Measurements from ENCODE around the gene ATXN1. TPM values are rescaled to one million over a fixed set of nuclear protein-coding genes. Genes with fewer than 3 reads are reported as not detected.

Gene ATXN1
- total and polyA plus RNA-seq, 2 of the 13 experiments (the other 11 are each of a cell fraction or from before 2014, with no cell fraction given): 20.7 to 39.5 TPM

- no peak for FAIRE-seq
- H3K9me3 ChIP-seq (ENCODE audit: low read length): no peaks in the 10 kb centered on the region
- TF ChIP-seq NKX3-1 (CRISPR knock-in tag; IDR thresholded peaks at IDR 0.05) (no peak), CCDC6 (CRISPR knock-in tag; IDR thresholded peaks at IDR 0.05) (0 out of 2 replicates have a peak, but pooled peaks have one; percentile 22)
- POLR2A ChIA-PET: interaction anchor here (0.9 to 1.3 kb wide), 4 partner anchors 12 to 48 kb away, joined by 3 to 7 read pairs (median 4); no protein-coding TSS in a partner anchor
- H3K36me3 ChIP-seq (replicated peaks in 1 of 2; ENCODE audit: control insufficient read depth in 1 of 2, insufficient read depth in 2 of 2, low read length in 2 of 2): peaks cover 0 to 2% of the 10 kb centered on the region in 2 experiments; a peak in 1 of 5 replicates
- H3K27ac ChIP-seq (ENCODE audit: extremely low read length, insufficient read depth, low read length): no peak overlapping the region
- CTCF ChIA-PET (ENCODE audit: low intra/inter-chr PET ratio, low total read pairs): no interaction called here
- no peak for DNase-seq (ENCODE audit: low spot score)
- H3K4me3 ChIP-seq (replicated peaks in 1 of 3; ENCODE audit: insufficient read depth in 1 of 3, low read depth in 2 of 3, low read length in 3 of 3): no peak overlapping the region
- intact Hi-C loops (cut with micrococcal nuclease; ENCODE audit: unreplicated experiment) (no loop called here), in situ Hi-C loops (cut with HindIII; ENCODE audit: extremely low pct_ligation_motif_present, low pct_unique_long_range_greater_than_20kb) (no loop called here)
- ATAC-seq: no peak
- peaks cover 11% of the 10 kb centered on the region; the same call in 1 of the 2 replicates for H4K20me1 ChIP-seq (ENCODE audit: insufficient read depth, low read length)
- no peak overlapping the region for H2AFZ ChIP-seq (ENCODE audit: low read length)
- no peak overlapping the region for H3K4me2 ChIP-seq (ENCODE audit: low read depth, low read length)
- WGBS (ENCODE audit: low lambda C conversion rate): 86% methylated on average over 9 of the region's 9 CpGs
- no peaks in the 10 kb centered on the region for H3K27me3 ChIP-seq (ENCODE audit: control insufficient read depth in 1 of 2, insufficient read depth in 2 of 2, low read length in 2 of 2)
- H3K4me1 ChIP-seq (ENCODE audit: insufficient read depth, low read length): peaks cover 49% of the 10 kb centered on the region
- peaks cover 54% of the 10 kb centered on the region for H3K79me2 ChIP-seq (ENCODE audit: insufficient read depth, low read length)
- no peak overlapping the region for H3K9ac ChIP-seq (ENCODE audit: insufficient read depth, low read depth, low read length)
- BruUV-seq (replicated peaks): no TSS peak
Observed at GRCh38 chr6:16713597-16713996, 47.7 kb downstream of the ATXN1 start.

- no peak overlapping the region for H3K4me3 ChIP-seq (replicated peaks in 1 of 3; ENCODE audit: insufficient read depth in 1 of 3, low read depth in 2 of 3, low read length in 3 of 3)
- H3K4me2 ChIP-seq (ENCODE audit: low read depth, low read length): no peak overlapping the region
- H3K4me1 ChIP-seq (ENCODE audit: insufficient read depth, low read length): peaks cover 43% of the 10 kb centered on the region
- H3K79me2 ChIP-seq (ENCODE audit: insufficient read depth, low read length): peaks cover 54% of the 10 kb centered on the region
- BruUV-seq (replicated peaks): no TSS peak
- H2AFZ ChIP-seq (ENCODE audit: low read length): no peak overlapping the region
- FAIRE-seq (no peak), ATAC-seq (peak; percentile 55), DNase-seq (ENCODE audit: low spot score) (no peak)
- POLR2A ChIA-PET: interaction anchor here (0.9 to 1.3 kb wide), 4 partner anchors 12 to 49 kb away, joined by 3 to 7 read pairs (median 4); no protein-coding TSS in a partner anchor
- peaks cover 0 to 2% of the 10 kb centered on the region in 2 experiments; a peak in 1 of 5 replicates for H3K36me3 ChIP-seq (replicated peaks in 1 of 2; ENCODE audit: control insufficient read depth in 1 of 2, insufficient read depth in 2 of 2, low read length in 2 of 2)
- in situ Hi-C loops (cut with HindIII; ENCODE audit: extremely low pct_ligation_motif_present, low pct_unique_long_range_greater_than_20kb): no loop called here
- H3K27ac ChIP-seq (ENCODE audit: extremely low read length, insufficient read depth, low read length): no peak overlapping the region
- H3K9ac ChIP-seq (ENCODE audit: insufficient read depth, low read depth, low read length): no peak overlapping the region
- CTCF ChIA-PET (ENCODE audit: low intra/inter-chr PET ratio, low total read pairs): no interaction called here
- H3K9me3 ChIP-seq (ENCODE audit: low read length): no peaks in the 10 kb centered on the region
- intact Hi-C loops (cut with micrococcal nuclease; ENCODE audit: unreplicated experiment): no loop called here
- 79% methylated on average over 7 of the region's 7 CpGs for WGBS (ENCODE audit: low lambda C conversion rate)
- peaks cover 11% of the 10 kb centered on the region; the same call in 1 of the 2 replicates for H4K20me1 ChIP-seq (ENCODE audit: insufficient read depth, low read length)
- H3K27me3 ChIP-seq (ENCODE audit: control insufficient read depth in 1 of 2, insufficient read depth in 2 of 2, low read length in 2 of 2): no peaks in the 10 kb centered on the region
- no peak for TF ChIP-seq MTA1 (CRISPR knock-in tag; IDR thresholded peaks at IDR 0.05; ENCODE audit: borderline replicate concordance)
- TF ChIP-seq THAP11 (CRISPR knock-in tag; IDR thresholded peaks at IDR 0.05): 0 out of 2 replicates have a peak, but pooled peaks have one; percentile 7
- TF ChIP-seq FOSL2 (CRISPR knock-in tag; IDR thresholded peaks at IDR 0.05): peak; percentile 85
- no peak for TF ChIP-seq HMGXB3 (CRISPR knock-in tag; IDR thresholded peaks at IDR 0.05; ENCODE audit: borderline replicate concordance)
- no peak for TF ChIP-seq NAIF1 (CRISPR knock-in tag; IDR thresholded peaks at IDR 0.05; ENCODE audit: borderline replicate concordance)
- no peak for TF ChIP-seq MYC (CRISPR knock-in tag; IDR thresholded peaks at IDR 0.05; ENCODE audit: borderline replicate concordance)
- TF ChIP-seq HNRNPUL1 (IDR thresholded peaks at IDR 0.05; ENCODE audit: low read depth, low read length): no peak
- TF ChIP-seq MLLT10 (CRISPR knock-in tag; IDR thresholded peaks at IDR 0.05): no peak
- TF ChIP-seq ZSCAN31 (CRISPR knock-in tag; IDR thresholded peaks at IDR 0.05; ENCODE audit: low read depth): no peak
- no peak for TF ChIP-seq PITX1 (CRISPR knock-in tag; IDR thresholded peaks at IDR 0.05)
Observed at GRCh38 chr6:16712931-16713484, 48.3 kb downstream of the ATXN1 start.
